SK-N-SH treated with all-trans-retinoic acid at 6 μM for 48 hours (cell line): Measurements from ENCODE around the gene CASTOR1.
A peak's percentile ranks its signal among the peaks of the same experiment; 100 is the strongest.

Experiments
- ATAC-seq: fragments of 200-7000 bp; cut with Tn5 transposase; 3 replicates; pipeline ENCODE4 v1.9.1; 2020; ENCODE audit warnings: mild to moderate bottlenecking, moderate library complexity
- ARNTL ChIP-seq: fragments of 450-650 bp; formaldehyde crosslinking; IDR thresholded peaks from 2 replicates; pipeline ENCODE4 v1.5.0; 2020; ENCODE audit warnings: low read depth, mild to moderate bottlenecking, moderate library complexity, borderline replicate concordance
- BACH2 ChIP-seq: fragments of 250-450 bp; sonication (Bioruptor Pico); IDR thresholded peaks from 2 replicates; pipeline ENCODE4 v1.9.0; 2021; ENCODE audit warnings: mild to moderate bottlenecking, borderline replicate concordance
- CSDC2 ChIP-seq: fragments of 250-450 bp; sonication (Bioruptor Pico); IDR thresholded peaks from 2 replicates; pipeline ENCODE4 v1.5.0; 2020; ENCODE audit warnings: mild to moderate bottlenecking, moderate library complexity
- CSRNP3 ChIP-seq: fragments of 250-450 bp; sonication (Bioruptor Pico); IDR thresholded peaks from 2 replicates; pipeline ENCODE4 v1.5.1; 2021; ENCODE audit warnings: mild to moderate bottlenecking, moderate library complexity
- ESRRG ChIP-seq: fragments of 250-450 bp; sonication (Bioruptor Pico); IDR thresholded peaks from 2 replicates; pipeline ENCODE4 v1.6.1; 2021; ENCODE audit warnings: mild to moderate bottlenecking
- GLIS3 ChIP-seq: fragments of 250-450 bp; sonication (Bioruptor Pico); IDR thresholded peaks from 2 replicates; pipeline ENCODE4 v1.5.0; 2020; ENCODE audit warnings: mild to moderate bottlenecking, moderate library complexity
- ISL1 ChIP-seq: fragments of 250-450 bp; sonication (Bioruptor Pico); IDR thresholded peaks from 2 replicates; pipeline ENCODE4 v2.1.2; 2022; ENCODE audit warnings: mild to moderate bottlenecking, moderate library complexity
- OSR1 ChIP-seq: fragments of 250-450 bp; sonication (Bioruptor Pico); IDR thresholded peaks from 2 replicates; pipeline ENCODE4 v1.8.0; 2022; ENCODE audit warnings: moderate library complexity, mild to moderate bottlenecking, inconsistent platforms
- RARB ChIP-seq: fragments of 250-450 bp; sonication (Bioruptor Pico); IDR thresholded peaks from 2 replicates; pipeline ENCODE4 v1.8.0; 2021; ENCODE audit warnings: mild to moderate bottlenecking, moderate library complexity
- SNAI2 ChIP-seq: fragments of 250-450 bp; sonication (Bioruptor Pico); IDR thresholded peaks from 2 replicates; pipeline ENCODE4 v1.5.0; 2020; ENCODE audit warnings: mild to moderate bottlenecking, moderate library complexity
- TCF4 ChIP-seq: fragments of 250-450 bp; sonication (Bioruptor Pico); IDR thresholded peaks from 2 replicates; pipeline ENCODE4 v1.8.0; 2021; ENCODE audit warnings: mild to moderate bottlenecking, moderate library complexity, borderline replicate concordance
- TOX ChIP-seq: fragments of 250-450 bp; sonication (Bioruptor Pico); IDR thresholded peaks from 2 replicates; pipeline ENCODE4 v1.8.0; 2021; ENCODE audit warnings: mild to moderate bottlenecking, moderate library complexity, borderline replicate concordance
- ZC3H10 ChIP-seq: fragments of 250-450 bp; sonication (Bioruptor Pico); IDR thresholded peaks from 2 replicates; pipeline ENCODE4 v1.5.1; 2021; ENCODE audit warnings: mild to moderate bottlenecking, moderate library complexity
- ZFP3 ChIP-seq: fragments of 250-450 bp; sonication (Bioruptor Pico); IDR thresholded peaks from 2 replicates; pipeline ENCODE4 v1.5.0; 2020; ENCODE audit warnings: mild to moderate bottlenecking, moderate library complexity
- ZFP30 ChIP-seq: fragments of 450-650 bp; formaldehyde crosslinking; IDR thresholded peaks from 2 replicates; pipeline ENCODE4 v1.5.0; 2022; ENCODE audit warnings: mild to moderate bottlenecking, moderate library complexity
- ZNF565 ChIP-seq: fragments of 450-650 bp; formaldehyde crosslinking; conservative IDR thresholded peaks from 2 replicates; pipeline ENCODE4 v1.5.0; 2020; ENCODE audit warnings: low read depth, mild to moderate bottlenecking, moderate library complexity
- ZNF70 ChIP-seq: fragments of 450-650 bp; formaldehyde crosslinking; IDR thresholded peaks from 2 replicates; pipeline ENCODE4 v1.5.0; 2020; ENCODE audit warnings: mild to moderate bottlenecking, moderate library complexity
- ZNF8 ChIP-seq: fragments of 450-650 bp; formaldehyde crosslinking; IDR thresholded peaks from 2 replicates; pipeline ENCODE4 v1.5.0; 2020; ENCODE audit warnings: mild to moderate bottlenecking, moderate library complexity
- TF ChIP-seq, protein P1 (sequence below): fragments of 250-450 bp; sonication (Bioruptor Pico); IDR thresholded peaks from 2 replicates; pipeline ENCODE4 v1.8.0; 2020; ENCODE audit warnings: mild to moderate bottlenecking, moderate library complexity, borderline replicate concordance
- TF ChIP-seq, protein P2 (sequence below): fragments of 250-450 bp; sonication (Bioruptor Pico); IDR thresholded peaks from 2 replicates; pipeline ENCODE4 v1.5.1; 2020; ENCODE audit warnings: low read depth, mild to moderate bottlenecking, moderate library complexity
- TF ChIP-seq, protein P3 (sequence below): fragments of 250-450 bp; sonication (Bioruptor Pico); IDR thresholded peaks from 2 replicates; pipeline ENCODE4 v1.5.0; 2020; ENCODE audit warnings: mild to moderate bottlenecking, moderate library complexity

The CASTOR1 gene

GRCh38 chr22:30245985-30246813 is 43.1 kb downstream of the CASTOR1 start, which contains the start of gene LIF:
LIF (minus strand) TSS chr22:30246759; CDS start chr22:30246695, 64 bp downstream.
- TF ChIP-seq CSDC2 (0 out of 2 replicates have a peak, but pooled peaks have one; percentile 42), ZNF70 (CRISPR knock-in tag) (no peak)
- ATAC-seq, result peak; percentile 60

- no peak for TF ChIP-seq ZNF565 (CRISPR knock-in tag)
- TF ChIP-seq ZNF8, result no peak
- TF ChIP-seq, protein P1, sequence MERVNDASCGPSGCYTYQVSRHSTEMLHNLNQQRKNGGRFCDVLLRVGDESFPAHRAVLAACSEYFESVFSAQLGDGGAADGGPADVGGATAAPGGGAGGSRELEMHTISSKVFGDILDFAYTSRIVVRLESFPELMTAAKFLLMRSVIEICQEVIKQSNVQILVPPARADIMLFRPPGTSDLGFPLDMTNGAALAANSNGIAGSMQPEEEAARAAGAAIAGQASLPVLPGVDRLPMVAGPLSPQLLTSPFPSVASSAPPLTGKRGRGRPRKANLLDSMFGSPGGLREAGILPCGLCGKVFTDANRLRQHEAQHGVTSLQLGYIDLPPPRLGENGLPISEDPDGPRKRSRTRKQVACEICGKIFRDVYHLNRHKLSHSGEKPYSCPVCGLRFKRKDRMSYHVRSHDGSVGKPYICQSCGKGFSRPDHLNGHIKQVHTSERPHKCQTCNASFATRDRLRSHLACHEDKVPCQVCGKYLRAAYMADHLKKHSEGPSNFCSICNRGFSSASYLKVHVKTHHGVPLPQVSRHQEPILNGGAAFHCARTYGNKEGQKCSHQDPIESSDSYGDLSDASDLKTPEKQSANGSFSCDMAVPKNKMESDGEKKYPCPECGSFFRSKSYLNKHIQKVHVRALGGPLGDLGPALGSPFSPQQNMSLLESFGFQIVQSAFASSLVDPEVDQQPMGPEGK (CRISPR knock-in tag), result 0 out of 2 replicates have a peak, but pooled peaks have one; percentile 28
- ATAC-seq, result no peak
Observed at GRCh38 chr22:30245181-30245984, 43.9 kb downstream of the CASTOR1 start.

DNA sequence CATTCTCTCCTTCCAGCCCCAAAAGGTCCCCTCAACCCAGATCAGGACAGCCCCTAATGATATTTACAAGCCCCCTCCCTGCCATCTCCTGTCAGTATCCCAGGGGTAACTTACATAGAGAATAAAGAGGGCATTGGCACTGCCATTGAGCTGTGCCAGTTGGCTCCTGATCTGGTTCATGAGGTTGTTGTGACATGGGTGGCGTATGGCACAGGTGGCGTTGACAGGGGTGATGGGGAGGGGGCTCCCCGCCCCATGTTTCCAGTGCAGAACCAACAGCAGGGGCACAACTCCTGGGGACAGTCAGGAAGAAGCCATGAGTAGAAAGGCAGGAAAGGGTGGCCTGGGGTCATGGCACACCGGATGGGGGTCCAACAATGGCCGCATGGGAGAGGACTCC is 44.7 kb downstream of the CASTOR1 start:
- TF ChIP-seq ZFP3 (no peak), ZNF8 (no peak), ZC3H10 (CRISPR knock-in tag) (no peak), ZFP30 (CRISPR knock-in tag) (no peak), CSRNP3 (no peak), ESRRG (CRISPR knock-in tag) (no peak), CSDC2 (no peak), TOX (CRISPR knock-in tag) (no peak), TCF4 (CRISPR knock-in tag) (no peak), ZNF565 (CRISPR knock-in tag) (no peak), BACH2 (CRISPR knock-in tag) (no peak), ZNF70 (CRISPR knock-in tag) (no peak), OSR1 (no peak), ARNTL (CRISPR knock-in tag) (no peak), GLIS3 (CRISPR knock-in tag) (no peak), SNAI2 (CRISPR knock-in tag) (no peak), RARB (CRISPR knock-in tag) (no peak)
- TF ChIP-seq, protein P2, sequence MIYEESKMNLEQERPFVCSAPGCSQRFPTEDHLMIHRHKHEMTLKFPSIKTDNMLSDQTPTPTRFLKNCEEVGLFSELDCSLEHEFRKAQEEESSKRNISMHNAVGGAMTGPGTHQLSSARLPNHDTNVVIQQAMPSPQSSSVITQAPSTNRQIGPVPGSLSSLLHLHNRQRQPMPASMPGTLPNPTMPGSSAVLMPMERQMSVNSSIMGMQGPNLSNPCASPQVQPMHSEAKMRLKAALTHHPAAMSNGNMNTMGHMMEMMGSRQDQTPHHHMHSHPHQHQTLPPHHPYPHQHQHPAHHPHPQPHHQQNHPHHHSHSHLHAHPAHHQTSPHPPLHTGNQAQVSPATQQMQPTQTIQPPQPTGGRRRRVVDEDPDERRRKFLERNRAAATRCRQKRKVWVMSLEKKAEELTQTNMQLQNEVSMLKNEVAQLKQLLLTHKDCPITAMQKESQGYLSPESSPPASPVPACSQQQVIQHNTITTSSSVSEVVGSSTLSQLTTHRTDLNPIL (CRISPR knock-in tag), result no peak
- TF ChIP-seq, protein P1 (CRISPR knock-in tag), result no peak
- TF ChIP-seq, all 23 proteins: peak for 0
- ATAC-seq, result no peak

DNA sequence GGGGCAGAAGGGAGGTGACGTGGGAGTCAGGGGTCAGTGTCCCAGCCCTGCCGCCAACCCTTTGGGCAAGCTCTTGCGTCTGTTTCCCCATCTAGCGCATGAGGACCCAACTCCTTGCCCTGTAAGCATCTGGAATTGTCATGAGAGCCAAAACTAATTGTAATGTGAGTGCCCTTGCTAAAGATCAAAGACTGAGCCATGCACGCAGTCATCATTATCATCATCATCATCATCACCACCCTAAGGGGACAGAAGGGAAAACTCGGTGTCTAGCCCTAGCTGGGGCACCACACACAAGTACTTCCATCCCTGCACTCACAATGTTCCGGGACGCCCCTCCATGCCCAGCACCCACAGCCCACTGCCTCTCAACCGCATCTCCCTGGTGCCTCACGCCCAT is 45.2 kb downstream of the CASTOR1 start:
- ATAC-seq, result no peak
- no peak for TF ChIP-seq ZFP3
- TF ChIP-seq SNAI2 (CRISPR knock-in tag), result no peak
- TF ChIP-seq ISL1, result no peak
- no peak for TF ChIP-seq OSR1
- TF ChIP-seq TCF4 (CRISPR knock-in tag), result no peak
- no peak for TF ChIP-seq RARB (CRISPR knock-in tag)
- no peak for TF ChIP-seq CSRNP3
- TF ChIP-seq GLIS3 (CRISPR knock-in tag), result no peak
- no peak for TF ChIP-seq ZNF565 (CRISPR knock-in tag)
- TF ChIP-seq BACH2 (CRISPR knock-in tag), result no peak
- TF ChIP-seq, protein P3, sequence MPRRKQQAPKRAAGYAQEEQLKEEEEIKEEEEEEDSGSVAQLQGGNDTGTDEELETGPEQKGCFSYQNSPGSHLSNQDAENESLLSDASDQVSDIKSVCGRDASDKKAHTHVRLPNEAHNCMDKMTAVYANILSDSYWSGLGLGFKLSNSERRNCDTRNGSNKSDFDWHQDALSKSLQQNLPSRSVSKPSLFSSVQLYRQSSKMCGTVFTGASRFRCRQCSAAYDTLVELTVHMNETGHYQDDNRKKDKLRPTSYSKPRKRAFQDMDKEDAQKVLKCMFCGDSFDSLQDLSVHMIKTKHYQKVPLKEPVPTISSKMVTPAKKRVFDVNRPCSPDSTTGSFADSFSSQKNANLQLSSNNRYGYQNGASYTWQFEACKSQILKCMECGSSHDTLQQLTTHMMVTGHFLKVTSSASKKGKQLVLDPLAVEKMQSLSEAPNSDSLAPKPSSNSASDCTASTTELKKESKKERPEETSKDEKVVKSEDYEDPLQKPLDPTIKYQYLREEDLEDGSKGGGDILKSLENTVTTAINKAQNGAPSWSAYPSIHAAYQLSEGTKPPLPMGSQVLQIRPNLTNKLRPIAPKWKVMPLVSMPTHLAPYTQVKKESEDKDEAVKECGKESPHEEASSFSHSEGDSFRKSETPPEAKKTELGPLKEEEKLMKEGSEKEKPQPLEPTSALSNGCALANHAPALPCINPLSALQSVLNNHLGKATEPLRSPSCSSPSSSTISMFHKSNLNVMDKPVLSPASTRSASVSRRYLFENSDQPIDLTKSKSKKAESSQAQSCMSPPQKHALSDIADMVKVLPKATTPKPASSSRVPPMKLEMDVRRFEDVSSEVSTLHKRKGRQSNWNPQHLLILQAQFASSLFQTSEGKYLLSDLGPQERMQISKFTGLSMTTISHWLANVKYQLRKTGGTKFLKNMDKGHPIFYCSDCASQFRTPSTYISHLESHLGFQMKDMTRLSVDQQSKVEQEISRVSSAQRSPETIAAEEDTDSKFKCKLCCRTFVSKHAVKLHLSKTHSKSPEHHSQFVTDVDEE, result no peak
- TF ChIP-seq ZNF8, result no peak
